Activated T-helper 2 cell treated with anti-CD3 and anti-CD28 coated beads, Interferon-gamma antibody, Interleukin-2, Interleukin-4, amounts not matched to agents 10 μg/mL and 5 μg/mL and 100 μg/mL, durations not matched to agents 14 hours and 24 hours and 36 hours (primary cell): ENCODE data around the gene KIF1B. TPM values are rescaled to one million over a fixed set of nuclear protein-coding genes. Genes with fewer than 3 reads are reported as not detected.
A peak's percentile ranks its signal among the peaks of the same experiment; 100 is the strongest.
"Not testable (repeated sequence)": the region's sequence is repeated elsewhere in the genome, so short reads cannot be mapped to it uniquely, and the experiment has no call there.

Source experiments
- DNase-seq: peaks from one replicate; pipeline ENCODE4 v3.0.0; 2021; ENCODE audit warnings: low spot score
- H3K27ac Mint-ChIP-seq: one replicate; pipeline ENCODE4 v1.8.0; 2021; ENCODE audit warnings: mixed read lengths
- H3K27me3 Mint-ChIP-seq: one replicate; pipeline ENCODE4 v1.8.0; 2021; ENCODE audit warnings: low read depth, mixed read lengths
- H3K36me3 Mint-ChIP-seq: one replicate; pipeline ENCODE4 v1.8.0; 2021; ENCODE audit warnings: low read depth, mixed read lengths
- H3K4me1 Mint-ChIP-seq: one replicate; pipeline ENCODE4 v1.8.0; 2021; ENCODE audit warnings: low read depth, mixed read lengths
- H3K4me3 Mint-ChIP-seq: one replicate; pipeline ENCODE4 v1.8.0; 2021; ENCODE audit warnings: low read depth, mild to moderate bottlenecking, moderate library complexity, mixed read lengths
- H3K9me3 Mint-ChIP-seq: one replicate; pipeline ENCODE4 v1.8.0; 2021; ENCODE audit warnings: mixed read lengths
- intact Hi-C: fragments of 100-400 bp; cut with micrococcal nuclease; formaldehyde crosslinking; loops from one replicate; pipeline ENCODE4 v1.15.1; 2023
- total RNA-seq: library from RNA; stranded (reverse); gene quantifications from 2 replicates; pipeline ENCODE4 v1.2.3, GENCODE V29; 2022

KIF1B gene
- total RNA-seq, 1 donor from 2014 or later: 21.9 TPM

GRCh38 chr1:10426535-10426848 lies 216.1 kb downstream of the KIF1B start:
- intact Hi-C loops, H3K27ac Mint-ChIP-seq, H3K9me3 Mint-ChIP-seq: not testable (repeated sequence)

DNA sequence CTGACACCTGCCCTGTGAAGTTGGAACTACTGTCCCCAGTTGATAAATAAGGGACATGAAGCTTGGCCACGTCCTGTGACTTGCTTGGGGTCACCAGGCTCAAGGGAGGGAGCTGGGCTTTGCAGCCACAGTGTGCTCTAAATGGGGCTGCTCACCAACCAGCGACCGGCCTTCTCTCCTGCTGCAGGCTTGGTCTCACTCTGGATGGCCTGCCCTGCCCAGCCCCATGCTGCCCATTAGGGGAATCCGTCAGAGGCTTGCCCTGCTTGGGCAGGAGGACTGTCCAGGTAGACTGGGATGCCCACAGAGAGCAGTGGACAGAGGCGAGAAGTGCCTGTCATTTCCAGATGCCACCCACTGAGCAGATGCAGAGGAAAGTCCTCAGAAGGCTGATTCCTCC lies 218.6 kb downstream of the KIF1B start:
- H3K27ac Mint-ChIP-seq: no peak overlapping the region
- intact Hi-C loops: loop anchor here (1.0 to 2.0 kb wide), 5 partner anchors 52 to 554 kb away; partner anchors contain the start of genes LZIC and NMNAT1
- DNase-seq: no peak
- peaks cover 24% of the 10 kb centered on the region for H3K4me1 Mint-ChIP-seq
- no peaks in the 10 kb centered on the region for H3K27me3 Mint-ChIP-seq
- no peaks in the 10 kb centered on the region for H3K9me3 Mint-ChIP-seq
- H3K36me3 Mint-ChIP-seq: no peaks in the 10 kb centered on the region
- H3K4me3 Mint-ChIP-seq: peak overlapping the region; percentile 94

More at GRCh38 chr1:10426535-10426848, 216.1 kb downstream of the KIF1B start:
- H3K4me1 Mint-ChIP-seq: peaks cover 21% of the 10 kb centered on the region
- H3K27me3 Mint-ChIP-seq, H3K4me3 Mint-ChIP-seq, DNase-seq, H3K36me3 Mint-ChIP-seq: not testable (repeated sequence)

GRCh38 chr1:10429868-10430215 lies 219.5 kb downstream of the KIF1B start:
- DNase-seq: no peak
- peak overlapping the region; percentile 94 for H3K4me3 Mint-ChIP-seq

DNA sequence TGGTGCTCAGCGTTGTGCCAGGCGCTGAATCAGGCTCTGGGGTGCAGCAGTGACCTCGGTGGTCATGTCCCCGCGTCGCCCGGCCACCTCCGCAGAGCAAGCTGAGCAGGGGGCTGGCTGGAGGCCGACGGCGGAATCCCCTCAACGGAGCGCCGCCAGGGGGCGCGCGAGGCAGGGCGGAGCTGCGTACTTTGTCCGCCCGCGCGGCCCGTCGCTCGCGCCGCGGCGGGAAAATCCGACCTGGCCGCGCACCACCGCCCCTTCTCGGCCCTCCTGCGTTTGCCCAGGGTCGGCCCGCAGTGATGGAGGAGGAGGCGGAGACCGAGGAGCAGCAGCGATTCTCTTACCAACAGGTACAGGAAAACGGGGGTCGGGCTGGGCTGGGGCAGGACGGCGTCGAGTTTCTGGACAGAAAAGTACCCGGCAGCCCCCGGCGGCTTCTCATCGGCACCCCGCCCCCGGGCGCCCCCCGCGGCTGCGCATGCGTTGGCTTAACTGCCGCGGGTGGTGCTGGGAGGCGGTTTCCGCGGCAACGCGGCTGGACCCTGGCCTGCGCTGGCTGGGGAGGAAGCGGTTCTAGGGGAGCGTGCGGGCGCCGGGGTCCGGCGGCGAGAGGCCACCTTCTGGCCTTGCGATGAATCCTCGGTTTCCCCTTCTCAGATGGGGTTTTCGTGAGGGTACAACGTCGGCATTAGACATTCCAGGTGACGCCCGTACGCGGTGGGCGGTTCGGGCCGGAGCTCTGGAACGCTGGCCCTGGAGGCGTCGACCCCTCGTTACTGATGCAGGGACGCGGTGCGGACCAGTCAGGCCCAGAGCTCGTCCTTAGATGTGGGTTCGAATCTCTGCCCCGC lies 220.1 kb downstream of the KIF1B start, which contains the start of gene CENPS:
Gene CENPS, plus strand, starts transcription at position 218 of the 854 bp plus-strand sequence. Its CDS starts 85 bp downstream, at position 303.
- H3K27me3 Mint-ChIP-seq: no peaks in the 10 kb centered on the region
- intact Hi-C loops: loop anchor here (1.0 kb wide), 2 partner anchors 42 to 65 kb away; partner anchors contain the start of gene DFFA

More at GRCh38 chr1:10429868-10430215, 219.5 kb downstream of the KIF1B start:
- intact Hi-C loops: loop anchor here (1.0 to 2.0 kb wide), 4 partner anchors 65 to 555 kb away; partner anchors contain the start of genes LZIC and NMNAT1
- no peaks in the 10 kb centered on the region for H3K27me3 Mint-ChIP-seq
- H3K27ac Mint-ChIP-seq: peak overlapping the region; percentile 95
- H3K9me3 Mint-ChIP-seq: no peaks in the 10 kb centered on the region
- peaks cover 24% of the 10 kb centered on the region for H3K4me1 Mint-ChIP-seq
- no peaks in the 10 kb centered on the region for H3K36me3 Mint-ChIP-seq

More for the DNA sequence above, 220.1 kb downstream of the KIF1B start, which contains the start of gene CENPS:
- Mint-ChIP-seq H3K9me3 (no peaks in the 10 kb centered on the region), H3K4me1 (peaks cover 24% of the 10 kb centered on the region), H3K27ac (peak within 1 kb of the TSS; percentile 95), H3K4me3 (peak within 1 kb of the TSS; percentile 94), H3K36me3 (no peaks in the 10 kb centered on the region)
- DNase-seq: peak; percentile 82

Other genes with a start within 250 kb of the KIF1B start
- gene RBP7, start 213.3 kb upstream of the KIF1B start, total RNA-seq: not detected in 2 replicates
- 37.2 and 37.7 TPM in 2 replicates for gene UBE4B, start 177.6 kb upstream of the KIF1B start, total RNA-seq
- gene PGD, start 188.5 kb downstream of the KIF1B start, total RNA-seq: 150 and 152 TPM in 2 replicates
- 16.8 and 17.8 TPM in 2 replicates for gene CENPS, start 219.9 kb downstream of the KIF1B start, total RNA-seq
- gene CORT, start 239.5 kb downstream of the KIF1B start, total RNA-seq: 0.18 and 0.34 TPM in 2 replicates